Astrocyte (in vitro differentiated cells and primary cell): ENCODE data around the gene YBX1. TPM values are rescaled to one million over a fixed set of nuclear protein-coding genes. Genes with fewer than 3 reads are reported as not detected.

Experiments
- DNase-seq: peaks from one replicate; pipeline ENCODE4 v3.0.0-alpha.2; 2010; ENCODE audit warnings: low read depth
- FAIRE-seq: peaks from 2 replicates; lab custom pipeline; 2011; peaks lifted over from hg19 to GRCh38; lab: Jason Lieb, UNC
- H2AFZ ChIP-seq: 2 replicates; pipeline ENCODE4 v1.6.0; 2012; ENCODE audit warnings: low read depth, low read length, inconsistent platforms
- H3K27ac ChIP-seq: 2 replicates; pipeline ENCODE4 v1.5.1; 2011; ENCODE audit warnings: low read depth, low read length, inconsistent platforms
- H3K27me3 ChIP-seq: 2 replicates; pipeline ENCODE4 v1.6.0; 2011; ENCODE audit warnings: low read length, inconsistent platforms; ENCODE audit not compliant: insufficient read depth
- H3K36me3 ChIP-seq: 2 replicates; pipeline ENCODE4 v1.5.1; 2011; ENCODE audit warnings: low read length, inconsistent platforms; ENCODE audit not compliant: insufficient read depth
- H3K4me1 ChIP-seq: 2 replicates; pipeline ENCODE4 v1.5.1; 2011; ENCODE audit warnings: low read length, inconsistent platforms; ENCODE audit not compliant: insufficient read depth
- H3K4me2 ChIP-seq: 2 replicates; pipeline ENCODE4 v1.6.0; 2012; ENCODE audit warnings: low read length, inconsistent platforms
- H3K4me3 ChIP-seq: 2 replicates; pipeline ENCODE4 v1.5.1; 2011; ENCODE audit warnings: low read depth, mild to moderate bottlenecking, low read length, inconsistent platforms; ENCODE audit not compliant: insufficient read depth
- H3K79me2 ChIP-seq: 2 replicates; pipeline ENCODE4 v1.6.0; 2012; ENCODE audit warnings: mild to moderate bottlenecking, low read length, inconsistent platforms; ENCODE audit not compliant: insufficient read depth
- H3K9ac ChIP-seq: 2 replicates; pipeline ENCODE4 v1.6.0; 2012; ENCODE audit warnings: mild to moderate bottlenecking, low read length, inconsistent platforms
- H3K9me3 ChIP-seq: 2 replicates; pipeline ENCODE4 v1.5.1; 2012; ENCODE audit warnings: low read depth, mild to moderate bottlenecking, low read length, inconsistent platforms; ENCODE audit not compliant: insufficient read depth
- H4K20me1 ChIP-seq: 2 replicates; pipeline ENCODE4 v1.6.0; 2012; ENCODE audit warnings: low read length, inconsistent platforms; ENCODE audit not compliant: insufficient read depth
- H3K27ac Mint-ChIP-seq: one replicate; pipeline ENCODE4 v1.8.0; 2021; ENCODE audit warnings: mild to moderate bottlenecking, mixed read lengths; ENCODE audit not compliant: unreplicated experiment
- H3K27me3 Mint-ChIP-seq: one replicate; pipeline ENCODE4 v1.8.0; 2021; ENCODE audit warnings: low read depth, mixed read lengths; ENCODE audit not compliant: unreplicated experiment
- H3K36me3 Mint-ChIP-seq: one replicate; pipeline ENCODE4 v1.8.0; 2021; ENCODE audit warnings: low read depth, mixed read lengths; ENCODE audit not compliant: unreplicated experiment
- H3K4me1 Mint-ChIP-seq: one replicate; pipeline ENCODE4 v1.8.0; 2021; ENCODE audit warnings: low read depth, mixed read lengths; ENCODE audit not compliant: unreplicated experiment
- H3K4me3 Mint-ChIP-seq: one replicate; pipeline ENCODE4 v1.8.0; 2021; ENCODE audit warnings: mild to moderate bottlenecking, moderate library complexity, mixed read lengths; ENCODE audit not compliant: unreplicated experiment
- H3K9me3 Mint-ChIP-seq: one replicate; pipeline ENCODE4 v1.8.0; 2021; ENCODE audit warnings: mild to moderate bottlenecking, mixed read lengths; ENCODE audit not compliant: unreplicated experiment
- EZH2 ChIP-seq: IDR thresholded peaks from 2 replicates; pipeline ENCODE4 v1.6.1; 2012; ENCODE audit warnings: mild to moderate bottlenecking, low read length, inconsistent platforms; ENCODE audit not compliant: insufficient read depth
- total RNA-seq: library from RNA; stranded (reverse); gene quantifications from 2 replicates; pipeline ENCODE4 v1.2.1, GENCODE V29; 2021
- TF ChIP-seq, protein P1 (sequence below): IDR thresholded peaks from 2 replicates; pipeline ENCODE4 v1.5.1; 2011; ENCODE audit warnings: low read depth, mild to moderate bottlenecking, inconsistent platforms, low read length, moderate library complexity; ENCODE audit not compliant: insufficient read depth

The YBX1 gene
- total RNA-seq, 1 donor from 2014 or later = 872 TPM

DNA sequence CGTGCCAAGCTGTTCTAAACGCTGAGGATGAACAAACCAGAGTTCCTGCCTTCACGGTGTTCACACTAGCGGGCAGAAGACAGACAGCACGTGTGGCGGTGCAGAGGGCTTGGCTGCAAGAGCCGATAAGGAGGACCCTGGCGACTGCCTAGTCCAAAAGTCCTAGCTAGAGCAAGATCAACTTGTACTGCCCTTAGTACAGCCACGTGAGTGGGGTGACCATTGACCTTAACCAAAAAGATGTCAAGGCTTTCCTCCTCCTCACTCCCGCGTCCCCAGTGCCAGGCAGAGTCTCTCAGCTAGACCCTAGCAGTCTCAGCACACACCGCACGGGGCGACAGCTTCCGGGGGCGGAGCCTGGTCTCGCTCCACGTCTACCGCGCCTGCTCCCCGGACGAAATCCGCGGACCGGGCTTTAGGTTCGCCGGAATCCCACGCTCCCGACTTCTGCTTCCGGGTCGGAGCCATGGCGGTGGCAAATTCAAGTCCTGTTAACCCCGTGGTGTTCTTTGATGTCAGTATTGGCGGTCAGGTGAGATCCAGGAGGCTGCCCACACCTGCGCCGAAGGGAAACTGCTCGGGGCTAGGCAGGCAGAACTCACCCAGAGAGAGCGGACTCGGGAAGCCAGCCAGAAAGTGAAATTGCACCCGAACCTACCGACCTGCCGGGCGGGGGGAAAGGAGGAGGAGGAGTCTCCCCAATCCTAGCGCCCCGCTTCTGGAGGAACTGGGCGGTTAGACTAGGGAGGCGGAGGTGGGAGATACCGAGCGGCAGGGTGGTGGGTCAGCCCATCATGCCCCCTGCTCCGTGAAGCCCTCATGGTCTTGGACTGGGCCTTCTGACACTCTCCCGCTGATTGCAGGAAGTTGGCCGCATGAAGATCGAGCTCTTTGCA lies 24.0 kb upstream of the YBX1 start, which contains the start of gene PPIH:
Gene PPIH, plus strand, starts transcription at position 443 of the 896 bp plus-strand sequence. Its CDS starts 24 bp downstream, at position 467.
- Histone ChIP-seq H3K79me2 (peaks cover 27% of the 10 kb centered on the region), H3K4me2 (peak within 1 kb of the TSS; percentile 93), H3K4me1 (peaks cover 12% of the 10 kb centered on the region), H2AFZ (peak within 1 kb of the TSS; percentile 97), H3K27me3 (peaks cover 3% of the 10 kb centered on the region), H4K20me1 (no peaks in the 10 kb centered on the region), H3K9me3 (no peaks in the 10 kb centered on the region), H3K27ac (peak within 1 kb of the TSS; percentile 67), H3K4me3 (peak within 1 kb of the TSS; percentile 91), H3K9ac (peak within 1 kb of the TSS; percentile 85), H3K36me3 (peaks cover 7% of the 10 kb centered on the region)
- Mint-ChIP-seq H3K27ac (peak within 1 kb of the TSS; percentile 75), H3K27me3 (peaks cover 2% of the 10 kb centered on the region), H3K36me3 (no peaks in the 10 kb centered on the region), H3K9me3 (no peaks in the 10 kb centered on the region), H3K4me3 (peak within 1 kb of the TSS; percentile 98), H3K4me1 (peaks cover 10% of the 10 kb centered on the region)
- TF ChIP-seq, protein P1, sequence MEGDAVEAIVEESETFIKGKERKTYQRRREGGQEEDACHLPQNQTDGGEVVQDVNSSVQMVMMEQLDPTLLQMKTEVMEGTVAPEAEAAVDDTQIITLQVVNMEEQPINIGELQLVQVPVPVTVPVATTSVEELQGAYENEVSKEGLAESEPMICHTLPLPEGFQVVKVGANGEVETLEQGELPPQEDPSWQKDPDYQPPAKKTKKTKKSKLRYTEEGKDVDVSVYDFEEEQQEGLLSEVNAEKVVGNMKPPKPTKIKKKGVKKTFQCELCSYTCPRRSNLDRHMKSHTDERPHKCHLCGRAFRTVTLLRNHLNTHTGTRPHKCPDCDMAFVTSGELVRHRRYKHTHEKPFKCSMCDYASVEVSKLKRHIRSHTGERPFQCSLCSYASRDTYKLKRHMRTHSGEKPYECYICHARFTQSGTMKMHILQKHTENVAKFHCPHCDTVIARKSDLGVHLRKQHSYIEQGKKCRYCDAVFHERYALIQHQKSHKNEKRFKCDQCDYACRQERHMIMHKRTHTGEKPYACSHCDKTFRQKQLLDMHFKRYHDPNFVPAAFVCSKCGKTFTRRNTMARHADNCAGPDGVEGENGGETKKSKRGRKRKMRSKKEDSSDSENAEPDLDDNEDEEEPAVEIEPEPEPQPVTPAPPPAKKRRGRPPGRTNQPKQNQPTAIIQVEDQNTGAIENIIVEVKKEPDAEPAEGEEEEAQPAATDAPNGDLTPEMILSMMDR = no peak
- TF ChIP-seq EZH2 = no peak
- peak; percentile 84 for DNase-seq
- FAIRE-seq = no peak

DNA sequence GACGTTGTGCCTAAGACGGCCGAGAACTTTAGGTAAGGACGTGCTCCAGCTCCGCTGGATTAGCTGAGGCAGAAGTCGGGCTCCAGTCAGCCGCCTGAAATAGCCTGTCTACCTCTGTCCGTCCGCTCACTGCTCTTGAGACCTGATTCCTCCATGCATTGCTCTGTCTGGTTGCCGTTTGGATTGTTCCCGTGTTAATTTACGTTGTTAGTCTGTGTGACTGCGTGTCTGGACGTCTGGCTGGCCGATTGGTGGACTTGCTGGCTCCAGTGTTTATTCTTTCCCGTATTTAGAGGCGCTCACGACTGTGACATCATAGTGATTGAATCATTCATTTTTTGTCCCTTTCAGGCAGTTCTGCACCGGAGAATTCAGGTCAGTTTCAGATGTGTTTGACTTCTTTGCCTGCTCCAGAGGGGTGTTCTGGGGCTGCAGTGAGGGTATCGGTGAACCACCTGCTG lies 23.3 kb upstream of the YBX1 start:
- Mint-ChIP-seq H3K9me3 (no peaks in the 10 kb centered on the region), H3K4me1 (peaks cover 10% of the 10 kb centered on the region), H3K36me3 (peaks cover 2% of the 10 kb centered on the region), H3K27ac (peak overlapping the region; percentile 75), H3K4me3 (peak overlapping the region; percentile 98), H3K27me3 (peaks cover 2% of the 10 kb centered on the region)
- H3K4me2 ChIP-seq = peak overlapping the region; percentile 93
- H3K27ac ChIP-seq = peak overlapping the region; percentile 67
- no peaks in the 10 kb centered on the region for H4K20me1 ChIP-seq
- H3K9ac ChIP-seq = peak overlapping the region; percentile 85
- H2AFZ ChIP-seq = peak overlapping the region; percentile 97
- no peaks in the 10 kb centered on the region for H3K9me3 ChIP-seq
- TF ChIP-seq EZH2 = no peak
- TF ChIP-seq, protein P1 = no peak
- H3K27me3 ChIP-seq = peaks cover 2% of the 10 kb centered on the region
- peaks cover 29% of the 10 kb centered on the region for H3K79me2 ChIP-seq
- FAIRE-seq = no peak
- peaks cover 12% of the 10 kb centered on the region for H3K4me1 ChIP-seq
- peak overlapping the region; percentile 91 for H3K4me3 ChIP-seq
- peaks cover 8% of the 10 kb centered on the region for H3K36me3 ChIP-seq
- peak; percentile 20 for DNase-seq
